ENCODE measurements around the gene HOXA4. TPM values are rescaled to one million over a fixed set of nuclear protein-coding genes. Genes with fewer than 3 reads are reported as not detected.

Gene HOXA4
- total and polyA plus RNA-seq, 2 of the 8 experiments (the other 6 are each of a cell fraction or from before 2014, with no cell fraction given) = not detected

GRCh38 chr7:27160145-27160545, 29.6 kb upstream of the HOXA4 start (continued):
- no peak for TF ChIP-seq HDAC2 (IDR thresholded peaks at IDR 0.05; ENCODE audit: borderline replicate concordance in 1 of 2, low read depth in 2 of 2, low read length in 2 of 2)
- TF ChIP-seq MAFK (IDR thresholded peaks at IDR 0.05; ENCODE audit: low read depth, low read length) = no peak
- TF ChIP-seq FOSL1 (IDR thresholded peaks at IDR 0.05; ENCODE audit: insufficient read depth, low read depth, low read length) = no peak
- TF ChIP-seq CEBPB (IDR thresholded peaks at IDR 0.05; ENCODE audit: low read depth, low read length) = no peak
- no peak for TF ChIP-seq NANOG (IDR thresholded peaks at IDR 0.05; ENCODE audit: insufficient read depth, low read depth, low read length, poor library complexity, severe bottlenecking)
- TF ChIP-seq CREB1 (IDR thresholded peaks at IDR 0.05) = no peak
- no peak for TF ChIP-seq MAX (IDR thresholded peaks at IDR 0.05)
